Suprapubic skin (tissue), 3 donors: Measurements from ENCODE around the gene HHLA2.

Source experiments
- CTCF ChIP-seq, 2 donors: fragments of 200-600 bp in 1 of 2; fragments of 450-650 bp in 1 of 2; sonication (generic) in 1 of 2; IDR thresholded peaks; one replicate each; pipeline ENCODE4 v1.5.1; 2016 to 2019; ENCODE audit warnings: antibody characterized with exemption in 2 of 2, mild to moderate bottlenecking in 1 of 2, moderate library complexity in 1 of 2
- EP300 ChIP-seq: sonication (generic); formaldehyde crosslinking; IDR thresholded peaks from one replicate; pipeline ENCODE4 v1.6.1; 2017; ENCODE audit warnings: antibody characterized with exemption

GRCh38 chr3:108398510-108398909, 102.2 kb downstream of the HHLA2 start:
- TF ChIP-seq CTCF (IDR thresholded peaks at IDR 0.05) (no peak), EP300 (no peak)
